Gastroesophageal sphincter (tissue), 4 donors: ENCODE measurements around the gene WDR49. TPM values are rescaled to one million over a fixed set of nuclear protein-coding genes. Genes with fewer than 3 reads are reported as not detected.

Source experiments
- ATAC-seq: fragments of 150-250 bp; one replicate; pipeline ENCODE4 v1.9.1; 2016; ENCODE audit warnings: mild to moderate bottlenecking, moderate library complexity
- H3K27ac ChIP-seq, 4 donors: fragments of 200-600 bp; sonication (generic) in 3 of 4; 1 replicate in 3 of 4; 2 replicates in 1 of 4; pipeline ENCODE4 v1.5.1; 2016 to 2019
- H3K27me3 ChIP-seq: fragments of 200-600 bp; sonication (generic); one replicate; pipeline ENCODE4 v1.5.1; 2019
- H3K36me3 ChIP-seq, 2 donors: fragments of 200-600 bp; sonication (generic); one replicate each; pipeline ENCODE4 v1.5.1; 2019; ENCODE audit warnings: control low read depth in 1 of 2
- H3K4me1 ChIP-seq, 3 donors: fragments of 200-600 bp; sonication (generic); 1 replicate in 2 of 3; 2 replicates in 1 of 3; pipeline ENCODE4 v1.5.1; 2016 to 2019; ENCODE audit warnings: control low read depth in 2 of 3
- H3K4me3 ChIP-seq, 2 donors: fragments of 200-600 bp; sonication (generic); one replicate each; pipeline ENCODE4 v1.5.1; 2019; ENCODE audit warnings: mild to moderate bottlenecking in 1 of 2, moderate library complexity in 1 of 2
- H3K9me3 ChIP-seq, 3 donors: fragments of 200-600 bp; sonication (generic); one replicate each; pipeline ENCODE4 v1.5.1; 2017 to 2019; ENCODE audit warnings: control low read depth in 2 of 3
- CTCF ChIP-seq, 4 experiments: fragments of 200-600 bp in 2 of 4; fragments of 450-650 bp in 2 of 4; sonication (generic) in 1 of 4; IDR thresholded peaks; one replicate each; pipeline ENCODE4 v1.5.1; 2017 to 2019; ENCODE audit warnings: antibody characterized with exemption in 4 of 4, mild to moderate bottlenecking in 2 of 4, moderate library complexity in 2 of 4
- EP300 ChIP-seq: sonication (generic); formaldehyde crosslinking; IDR thresholded peaks from one replicate; pipeline ENCODE4 v1.6.1; 2017; ENCODE audit warnings: antibody characterized with exemption, mild to moderate bottlenecking
- POLR2A ChIP-seq, 2 donors: fragments of 450-650 bp; IDR thresholded peaks; one replicate each; pipeline ENCODE4 v1.6.1; 2017; ENCODE audit warnings: antibody characterized with exemption in 2 of 2, mild to moderate bottlenecking in 2 of 2, moderate library complexity in 1 of 2
- POLR2AphosphoS5 ChIP-seq: sonication (generic); formaldehyde crosslinking; IDR thresholded peaks from one replicate; pipeline ENCODE4 v1.6.1; 2017; ENCODE audit warnings: antibody characterized with exemption
- WGBS, 2 donors: methylation state at CpG; one replicate each; pipeline ENCODE4 v1.1.5; 2018; ENCODE audit warnings: low coverage in 1 of 2; 5-methylcytosine and 5-hydroxymethylcytosine counted together
- total RNA-seq, 4 donors: library from RNA; depleted of rRNA; stranded (reverse); fragments of >200 nt; gene quantifications; one replicate each; pipeline ENCODE4 v1.1.0, GENCODE V29; 2016

The WDR49 gene
- total RNA-seq, 4 donors from 2014 or later = 1.6 to 8.7 (median 4.9) TPM

- no peak for ATAC-seq
Measured at GRCh38 chr3:167466966-167467365, 186.8 kb downstream of the WDR49 start.

GRCh38 chr3:167456157-167456799 lies 197.5 kb downstream of the WDR49 start:
- WGBS, 2 donors = 65 to 74% methylated on average over 5 to 6 of the region's 6 CpGs

More at GRCh38 chr3:167466966-167467365, 186.8 kb downstream of the WDR49 start:
- no peaks in the 10 kb centered on the region for H3K27me3 ChIP-seq
- no peak overlapping the region for H3K4me3 ChIP-seq
- H3K27ac ChIP-seq = no peak overlapping the region
- TF ChIP-seq EP300 (no peak), POLR2AphosphoS5 (no peak), POLR2A (IDR thresholded peaks at IDR 0.05) (no peak), CTCF (IDR thresholded peaks at IDR 0.05) (no peak)
- H3K9me3 ChIP-seq = no peaks in the 10 kb centered on the region
- no peaks in the 10 kb centered on the region for H3K4me1 ChIP-seq
- no peaks in the 10 kb centered on the region for H3K36me3 ChIP-seq

GRCh38 chr3:167453815-167454214 lies 199.9 kb downstream of the WDR49 start:
- ATAC-seq = no peak
- H3K27ac ChIP-seq = no peak overlapping the region
- TF ChIP-seq CTCF (IDR thresholded peaks at IDR 0.05) (no peak), POLR2AphosphoS5 (no peak), EP300 (no peak), POLR2A (IDR thresholded peaks at IDR 0.05) (no peak)
- no peaks in the 10 kb centered on the region for H3K27me3 ChIP-seq
- WGBS, 2 donors = 67 to 96% methylated on average over 2 of the region's 2 CpGs
- H3K36me3 ChIP-seq = no peaks in the 10 kb centered on the region
- no peak overlapping the region for H3K4me3 ChIP-seq
- H3K4me1 ChIP-seq = no peaks in the 10 kb centered on the region
- no peaks in the 10 kb centered on the region for H3K9me3 ChIP-seq

More at GRCh38 chr3:167456157-167456799, 197.5 kb downstream of the WDR49 start:
- H3K4me3 ChIP-seq = no peak overlapping the region
- no peaks in the 10 kb centered on the region for H3K9me3 ChIP-seq
- H3K27me3 ChIP-seq = no peaks in the 10 kb centered on the region
- H3K4me1 ChIP-seq = no peaks in the 10 kb centered on the region
- no peak for ATAC-seq
- no peak overlapping the region for H3K27ac ChIP-seq
- H3K36me3 ChIP-seq = no peaks in the 10 kb centered on the region
- TF ChIP-seq POLR2A (IDR thresholded peaks at IDR 0.05) = no peak
- TF ChIP-seq EP300 = no peak
- TF ChIP-seq POLR2AphosphoS5 = no peak
- no peak for TF ChIP-seq CTCF (IDR thresholded peaks at IDR 0.05)

GRCh38 chr3:167451282-167451681 lies 202.5 kb downstream of the WDR49 start:
- WGBS, 2 donors = 29 to 100% methylated on average over 1 of the region's 1 CpG
- ATAC-seq = no peak
- no peaks in the 10 kb centered on the region for H3K9me3 ChIP-seq
- no peak overlapping the region for H3K27ac ChIP-seq
- no peak overlapping the region for H3K4me3 ChIP-seq
- no peaks in the 10 kb centered on the region for H3K27me3 ChIP-seq
- no peaks in the 10 kb centered on the region for H3K36me3 ChIP-seq
- H3K4me1 ChIP-seq = no peaks in the 10 kb centered on the region
- TF ChIP-seq CTCF (IDR thresholded peaks at IDR 0.05) = no peak
- no peak for TF ChIP-seq POLR2A (IDR thresholded peaks at IDR 0.05)
- no peak for TF ChIP-seq EP300
- no peak for TF ChIP-seq POLR2AphosphoS5

- Histone ChIP-seq H3K36me3 (no peaks in the 10 kb centered on the region), H3K4me3 (no peak overlapping the region), H3K27ac (no peak overlapping the region), H3K27me3 (no peaks in the 10 kb centered on the region), H3K4me1 (no peaks in the 10 kb centered on the region), H3K9me3 (no peaks in the 10 kb centered on the region)
- no peak for ATAC-seq
- no peak for TF ChIP-seq POLR2A (IDR thresholded peaks at IDR 0.05)
- TF ChIP-seq POLR2AphosphoS5 = no peak
- no peak for TF ChIP-seq CTCF (IDR thresholded peaks at IDR 0.05)
- TF ChIP-seq EP300 = no peak
- 61 to 81% methylated on average over 2 of the region's 2 CpGs for WGBS, 2 donors
Measured at GRCh38 chr3:167450675-167451074, 203.1 kb downstream of the WDR49 start.
